ENCODE measurements around the gene PRKCH.

GRCh38 chr14:61380984-61381383 is 59.6 kb downstream of the PRKCH start:
- TF ChIP-seq CTCF (IDR thresholded peaks at IDR 0.05) (no peak), POLR2AphosphoS5 (IDR thresholded peaks at IDR 0.05; ENCODE audit: low read depth, low read length) (no peak), REST (IDR thresholded peaks at IDR 0.05; ENCODE audit: insufficient read depth in 1 of 2, low read depth in 2 of 2, low read length in 1 of 2) (no peak), SIN3A (IDR thresholded peaks at IDR 0.05; ENCODE audit: borderline replicate concordance, insufficient read depth, low read depth, low read length) (no peak)

All from Panc1 (cell line).